Measurements from ENCODE around the gene GOLIM4.

DNA sequence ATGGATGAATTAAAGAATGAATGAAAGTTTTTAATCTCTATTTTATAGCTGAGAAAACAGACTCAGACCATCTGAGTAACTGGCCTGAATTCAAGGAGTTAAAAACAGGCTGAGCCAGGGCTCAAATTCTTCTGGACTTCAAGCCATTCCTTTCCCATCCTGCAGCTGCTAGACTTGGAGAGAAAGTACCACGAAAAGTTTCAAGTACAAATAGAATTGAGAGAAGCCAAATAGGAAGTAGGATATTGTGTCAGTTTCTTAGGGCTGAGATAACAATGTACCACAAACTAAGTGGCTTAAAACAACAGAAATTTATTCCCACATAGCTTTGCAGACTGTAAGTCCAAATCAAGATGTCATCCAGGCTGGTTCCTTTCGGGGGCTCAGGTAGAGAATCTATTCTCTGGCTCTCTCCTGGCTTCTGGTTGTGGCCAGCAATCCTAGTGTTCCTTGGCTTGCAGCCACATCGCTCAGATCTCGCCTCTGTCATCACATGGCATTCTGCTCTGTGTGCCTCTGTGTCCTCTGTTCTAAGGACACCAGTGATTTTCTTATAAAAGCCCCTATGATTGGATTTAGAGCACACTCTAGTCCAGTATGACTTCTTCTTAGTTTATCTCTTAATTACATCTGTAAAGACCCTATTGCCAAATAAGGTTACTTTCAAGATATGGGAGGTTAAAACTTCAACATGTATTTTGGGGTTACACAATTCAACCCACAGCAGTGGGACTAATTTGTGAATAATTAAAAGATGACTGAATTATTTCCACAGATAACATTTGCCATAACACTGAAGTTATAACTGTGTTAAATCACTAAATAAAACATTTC is 25.7 kb upstream of the GOLIM4 start:
- TF ChIP-seq CTCF (IDR thresholded peaks at IDR 0.05) (no peak), POLR2A (IDR thresholded peaks at IDR 0.05) (no peak)
